K562 (cell line): ENCODE data around the gene CRY2. TPM values are rescaled to one million over a fixed set of nuclear protein-coding genes. Genes with fewer than 3 reads are reported as not detected.
A peak's percentile ranks its signal among the peaks of the same experiment; 100 is the strongest.

Experiments
- CREB1 ChIP-seq, 2 experiments: sonication (generic) in 1 of 2; formaldehyde crosslinking in 1 of 2; IDR thresholded peaks; 2 replicates each; pipeline versions ENCODE4 v1.6.1 to v1.8.0; 2012 to 2022; ENCODE audit warnings: inconsistent platforms in 1 of 2, mild to moderate bottlenecking in 1 of 2, missing genetic modification reagents in 1 of 2, moderate library complexity in 1 of 2
- E2F4 ChIP-seq: sonication (generic); formaldehyde crosslinking; IDR thresholded peaks from 2 replicates; pipeline ENCODE4 v1.8.0; 2022; ENCODE audit warnings: mild to moderate bottlenecking, low read depth, missing genetic modification reagents
- EP300 ChIP-seq: IDR thresholded peaks from 2 replicates; pipeline ENCODE4 v1.6.1; 2012; ENCODE audit warnings: low read length, improper control_type of control experiment
- EWSR1 ChIP-seq: fragments of 450-650 bp; IDR thresholded peaks from 2 replicates; pipeline ENCODE4 v1.6.1; 2018; ENCODE audit warnings: borderline replicate concordance, mild to moderate bottlenecking, low read depth, moderate library complexity; ENCODE audit not compliant: partially characterized antibody
- RB1 ChIP-seq: fragments of 450-650 bp; IDR thresholded peaks from 2 replicates; pipeline ENCODE4 v1.6.1; 2017; ENCODE audit warnings: low read depth, mild to moderate bottlenecking
- RREB1 ChIP-seq: fragments of 250-450 bp; sonication (Bioruptor Pico); IDR thresholded peaks from 2 replicates; pipeline ENCODE4 v1.4.0; 2020
- STAG1 ChIP-seq: sonication (generic); formaldehyde crosslinking; IDR thresholded peaks from 2 replicates; pipeline ENCODE4 v1.5.0; 2020; ENCODE audit warnings: missing genetic modification reagents, borderline replicate concordance
- USF2 ChIP-seq: sonication (generic); formaldehyde crosslinking; IDR thresholded peaks from 2 replicates; pipeline ENCODE4 v1.5.0; 2020; ENCODE audit warnings: missing genetic modification reagents
- XRCC4 ChIP-seq: IDR thresholded peaks from one replicate; pipeline ENCODE4 v1.6.1; 2011; ENCODE audit not compliant: insufficient read depth, insufficient read length; ENCODE audit errors: extremely low read depth
- ZBTB49 ChIP-seq: sonication (generic); formaldehyde crosslinking; IDR thresholded peaks from 2 replicates; pipeline ENCODE4 v1.8.0; 2022; ENCODE audit warnings: missing genetic modification reagents, mild to moderate bottlenecking, borderline replicate concordance
- ZNF232 ChIP-seq: sonication (generic); formaldehyde crosslinking; IDR thresholded peaks from 2 replicates; pipeline ENCODE4 v1.8.0; 2022; ENCODE audit warnings: mild to moderate bottlenecking, missing genetic modification reagents
- ZNF639 ChIP-seq, 2 experiments: fragments of 200-800 bp in 1 of 2; sonication (Bioruptor generic) in 1 of 2; sonication (generic) in 1 of 2; formaldehyde crosslinking in 1 of 2; IDR thresholded peaks in 1 of 2; conservative IDR thresholded peaks in 1 of 2; 2 replicates each; pipeline versions ENCODE4 v1.5.0 to v1.6.1; 2016 to 2020; ENCODE audit warnings: missing compliant biosample characterization in 1 of 2, missing genetic modification characterization in 1 of 2, missing genetic modification reagents in 1 of 2
- ZNF668 ChIP-seq: fragments of 250-450 bp; sonication (Bioruptor Pico); IDR thresholded peaks from 2 replicates; pipeline ENCODE4 v1.8.0; 2022; ENCODE audit warnings: mild to moderate bottlenecking, inconsistent platforms
- ZNF717 ChIP-seq: fragments of 250-450 bp; sonication (Bioruptor Pico); IDR thresholded peaks from 2 replicates; pipeline ENCODE4 v1.5.0; 2021
- polyA plus RNA-seq, 8 experiments: library from polyadenylated mRNA; depleted of rRNA in 4 of 8; stranded (reverse) in 5 of 8; unstranded in 3 of 8; fragments of >200 nt; fragmentation: Nextera tagmentation in 2 of 8; fragmentation: Illumina TruSeq in 1 of 8; extraction: Ambion mirVana in 2 of 8; extraction: Trizol in 1 of 8; gene quantifications; 2 replicates each; pipeline versions ENCODE4 v1.2.1 to v1.2.3, GENCODE V29; 2011 to 2014; ENCODE audit warnings: inconsistent platforms in 1 of 8, missing spikeins in 1 of 8
- total RNA-seq, 7 experiments: library from RNA; depleted of rRNA in 6 of 7; stranded (reverse); fragments of >200 nt in 6 of 7; fragmentation: Illumina TruSeq in 2 of 7; extraction: Trizol in 2 of 7; gene quantifications; 2 replicates each; pipeline versions ENCODE4 v1.2.1 to v1.2.3, GENCODE V29; 2011 to 2021; ENCODE audit warnings: low replicate concordance in 1 of 7

CRY2 gene
- total and polyA plus RNA-seq, 9 of the 15 experiments (the other 6 are each of a cell fraction or from before 2014, with no cell fraction given), result 2.3 to 23.9 (median 14.8) TPM

- TF ChIP-seq RREB1 (CRISPR knock-in tag) (0 out of 2 replicates have a peak, but pooled peaks have one; percentile 28), ZBTB49 (CRISPR knock-in tag) (no peak), E2F4 (no peak), USF2 (CRISPR knock-in tag) (no peak), EP300 (0 out of 2 replicates have a peak, but pooled peaks have one; percentile 17), ZNF639 (CRISPR knock-in tag; conservative IDR thresholded peaks at IDR 0.05 in 1 of 2, IDR thresholded peaks at IDR 0.05 in 1 of 2) (no peak), CREB1 (IDR thresholded peaks at IDR 0.05) (peak; percentile 60), CREB1 (CRISPR knock-in tag; IDR thresholded peaks at IDR 0.05) (peak; percentile 40; the same call in 1 of the 2 replicates), ZNF717 (no peak), EWSR1 (no peak), STAG1 (CRISPR knock-in tag) (no peak), RB1 (peak; percentile 95), XRCC4 (no peak), ZNF232 (CRISPR knock-in tag) (no peak), ZNF668 (CRISPR knock-in tag) (no peak)
Observed at GRCh38 chr11:45899448-45900174, 52.3 kb downstream of the CRY2 start (continued).
